Neural cell (in vitro differentiated cells): ENCODE measurements around the gene LELP1. TPM values are rescaled to one million over a fixed set of nuclear protein-coding genes. Genes with fewer than 3 reads are reported as not detected.

Experiments
- H2AFZ ChIP-seq: fragments of 200-600, 300-800 bp; sonication (generic), shearing (Covaris generic); 2 replicates; pipeline ENCODE4 v1.6.0; 2014; ENCODE audit warnings: low read depth, mild to moderate bottlenecking, antibody characterized with exemption, low read length, moderate library complexity
- H3F3A ChIP-seq: fragments of 200-600 bp; shearing (Covaris generic); 2 replicates; pipeline ENCODE4 v1.6.1; 2016; ENCODE audit warnings: mild to moderate bottlenecking, moderate library complexity, mixed read lengths, antibody characterized with exemption, low read length; ENCODE audit not compliant: insufficient read depth, poor library complexity, severe bottlenecking
- H3K27ac ChIP-seq: fragments of 200-600, 300-800 bp; sonication (generic), shearing (Covaris generic); 2 replicates; pipeline ENCODE4 v1.5.1; 2014; ENCODE audit warnings: mild to moderate bottlenecking, low read length, moderate library complexity
- H3K27me3 ChIP-seq: fragments of 300-800, 200-600 bp; sonication (generic), shearing (Covaris generic); 2 replicates; pipeline ENCODE4 v1.6.0; 2014; ENCODE audit warnings: mild to moderate bottlenecking, low read depth, low read length, moderate library complexity; ENCODE audit not compliant: insufficient read depth
- H3K36me3 ChIP-seq: fragments of 300-800, 200-600 bp; sonication (generic), shearing (Covaris generic); 2 replicates; pipeline ENCODE4 v1.5.1; 2014; ENCODE audit warnings: mild to moderate bottlenecking, antibody characterized with exemption, low read length, moderate library complexity; ENCODE audit not compliant: insufficient read depth
- H3K4me2 ChIP-seq: fragments of 300-800, 200-600 bp; sonication (generic), shearing (Covaris generic); 2 replicates; pipeline ENCODE4 v1.6.0; 2014; ENCODE audit warnings: mild to moderate bottlenecking, low read length
- H3K4me3 ChIP-seq: fragments of 300-800, 200-600 bp; sonication (generic), shearing (Covaris generic); 2 replicates; pipeline ENCODE4 v1.5.1; 2014; ENCODE audit warnings: mild to moderate bottlenecking, low read length, moderate library complexity
- H3K79me2 ChIP-seq: fragments of 200-600 bp; shearing (Covaris generic); replicated peaks from 2 replicates; pipeline ENCODE4 v1.6.0; 2014; ENCODE audit warnings: mild to moderate bottlenecking, low read length, moderate library complexity; ENCODE audit not compliant: insufficient read depth
- H3K9ac ChIP-seq: fragments of 300-800, 200-600 bp; sonication (generic), shearing (Covaris generic); 2 replicates; pipeline ENCODE4 v1.6.1; 2016; ENCODE audit warnings: mild to moderate bottlenecking, low read length, mixed read lengths
- H3K9me2 ChIP-seq: fragments of 200-600 bp; shearing (Covaris generic); 2 replicates; pipeline ENCODE4 v1.6.1; 2016; ENCODE audit warnings: mild to moderate bottlenecking, low read length, mixed read lengths; ENCODE audit not compliant: insufficient read depth
- H3K9me3 ChIP-seq: fragments of 200-600, 300-800 bp; sonication (generic), shearing (Covaris generic); 2 replicates; pipeline ENCODE4 v1.6.1; 2016; ENCODE audit warnings: mild to moderate bottlenecking, mixed run types, low read length, moderate library complexity, mixed read lengths
- H4K20me1 ChIP-seq: fragments of 200-600 bp; shearing (Covaris generic); 2 replicates; pipeline ENCODE4 v1.6.1; 2016; ENCODE audit warnings: mild to moderate bottlenecking, mixed run types; ENCODE audit not compliant: insufficient read depth
- CTCF ChIP-seq: fragments of 450-650 bp; IDR thresholded peaks from 2 replicates; pipeline ENCODE4 v1.5.1; 2014; ENCODE audit warnings: antibody characterized with exemption, mild to moderate bottlenecking, moderate library complexity; ENCODE audit not compliant: poor library complexity, severe bottlenecking
- EP300 ChIP-seq: fragments of 450-650 bp; conservative IDR thresholded peaks from 2 replicates; pipeline ENCODE4 v1.6.1; 2014; ENCODE audit warnings: antibody characterized with exemption, mild to moderate bottlenecking, moderate library complexity; ENCODE audit not compliant: poor library complexity, severe bottlenecking
- EZH2 ChIP-seq: fragments of 200-600, 300-800 bp; shearing (Covaris generic), sonication (generic); IDR thresholded peaks from 2 replicates; pipeline ENCODE4 v1.6.1; 2014; ENCODE audit warnings: antibody characterized with exemption, low read length, borderline replicate concordance, mild to moderate bottlenecking; ENCODE audit not compliant: insufficient read depth, poor library complexity, severe bottlenecking
- MXI1 ChIP-seq: fragments of 450-650 bp; conservative IDR thresholded peaks from 2 replicates; pipeline ENCODE4 v1.6.1; 2014; ENCODE audit warnings: antibody characterized with exemption, mild to moderate bottlenecking; ENCODE audit not compliant: poor library complexity, severe bottlenecking
- POLR2AphosphoS5 ChIP-seq: IDR thresholded peaks from 2 replicates; pipeline ENCODE4 v1.6.1; 2012
- RAD21 ChIP-seq: fragments of 450-650 bp; conservative IDR thresholded peaks from 2 replicates; pipeline ENCODE4 v1.6.1; 2014; ENCODE audit warnings: antibody characterized with exemption, mild to moderate bottlenecking, moderate library complexity
- REST ChIP-seq: IDR thresholded peaks from 2 replicates; pipeline ENCODE4 v1.6.1; 2012; ENCODE audit warnings: borderline replicate concordance
- SMC3 ChIP-seq: fragments of 450-650 bp; conservative IDR thresholded peaks from 2 replicates; pipeline ENCODE4 v1.6.1; 2014; ENCODE audit warnings: antibody characterized with exemption, mild to moderate bottlenecking, moderate library complexity; ENCODE audit not compliant: poor library complexity
- TAF1 ChIP-seq: IDR thresholded peaks from 2 replicates; pipeline ENCODE4 v1.6.1; 2012; ENCODE audit warnings: low read depth
- polyA plus RNA-seq: library from polyadenylated mRNA; depleted of rRNA; stranded (reverse); fragments of >200 nt; gene quantifications from 2 replicates; pipeline ENCODE4 v1.2.3, GENCODE V29; 2014

The LELP1 gene
- polyA plus RNA-seq, 1 donor from 2014 or later = not detected

- Histone ChIP-seq H3K9ac (no peak overlapping the region), H2AFZ (no peak overlapping the region), H3K79me2 (no peaks in the 10 kb centered on the region), H4K20me1 (no peaks in the 10 kb centered on the region), H3K27me3 (no peaks in the 10 kb centered on the region), H3K4me3 (no peak overlapping the region), H3K27ac (no peak overlapping the region), H3K36me3 (no peaks in the 10 kb centered on the region), H3K9me3 (no peaks in the 10 kb centered on the region), H3K9me2 (no peaks in the 10 kb centered on the region), H3F3A (no peaks in the 10 kb centered on the region), H3K4me2 (no peak overlapping the region)
- TF ChIP-seq SMC3 (no peak), RAD21 (no peak), POLR2AphosphoS5 (no peak), TAF1 (no peak), CTCF (no peak), EZH2 (no peak), REST (no peak), EP300 (no peak), MXI1 (no peak)
Observed at GRCh38 chr1:153253076-153253475, 49.8 kb downstream of the LELP1 start.

GRCh38 chr1:153253693-153254092, 50.5 kb downstream of the LELP1 start:
- Histone ChIP-seq H3K27ac (no peak overlapping the region), H4K20me1 (no peaks in the 10 kb centered on the region), H3K9me2 (no peaks in the 10 kb centered on the region), H3K27me3 (no peaks in the 10 kb centered on the region), H3K9ac (no peak overlapping the region), H3K36me3 (no peaks in the 10 kb centered on the region), H3K79me2 (no peaks in the 10 kb centered on the region), H3K4me3 (no peak overlapping the region), H3F3A (no peaks in the 10 kb centered on the region), H2AFZ (no peak overlapping the region), H3K4me2 (no peak overlapping the region), H3K9me3 (no peaks in the 10 kb centered on the region)
- TF ChIP-seq EZH2 (no peak), SMC3 (no peak), EP300 (no peak), MXI1 (no peak), RAD21 (no peak), REST (no peak)

Other genes with a start within 250 kb of the LELP1 start
- gene SPRR4, start 232.8 kb upstream of the LELP1 start, polyA plus RNA-seq = not detected in 2 replicates
- not detected in 2 replicates for gene SPRR1A, start 219.3 kb upstream of the LELP1 start, polyA plus RNA-seq
- not detected in 2 replicates for gene SPRR3, start 201.7 kb upstream of the LELP1 start, polyA plus RNA-seq
- gene SPRR1B, start 172.2 kb upstream of the LELP1 start, polyA plus RNA-seq = not detected in 2 replicates
- gene SPRR2D, start 162.3 kb upstream of the LELP1 start, polyA plus RNA-seq = not detected in 2 replicates
- gene SPRR2A, start 145.9 kb upstream of the LELP1 start, polyA plus RNA-seq = not detected in 2 replicates
- gene SPRR2B, start 131.8 kb upstream of the LELP1 start, polyA plus RNA-seq = not detected in 2 replicates
- not detected in 2 replicates for gene SPRR2E, start 108.9 kb upstream of the LELP1 start, polyA plus RNA-seq
- not detected in 2 replicates for gene SPRR2F, start 89.9 kb upstream of the LELP1 start, polyA plus RNA-seq
- not detected in 2 replicates for gene SPRR2G, start 52.5 kb upstream of the LELP1 start, polyA plus RNA-seq
- not detected in 2 replicates for gene PRR9, start 14.2 kb downstream of the LELP1 start, polyA plus RNA-seq
- gene LORICRIN, start 56.3 kb downstream of the LELP1 start, polyA plus RNA-seq = 0.42 and 1.3 TPM in 2 replicates
- gene PGLYRP3, start 109.5 kb downstream of the LELP1 start, polyA plus RNA-seq = not detected in 2 replicates
- not detected in 2 replicates for gene PGLYRP4, start 145.4 kb downstream of the LELP1 start, polyA plus RNA-seq
- gene S100A9, start 154.4 kb downstream of the LELP1 start, polyA plus RNA-seq = not detected in 2 replicates
- gene S100A12, start 172.2 kb downstream of the LELP1 start, polyA plus RNA-seq = not detected in 2 replicates
- not detected in 2 replicates for gene S100A8, start 187.6 kb downstream of the LELP1 start, polyA plus RNA-seq
- 0.24 TPM in 1 of 2 replicates, not detected in the other for gene S100A7A, start 213.1 kb downstream of the LELP1 start, polyA plus RNA-seq